Osteoblast (primary cell): ENCODE data around the gene ATG4D. TPM values are rescaled to one million over a fixed set of nuclear protein-coding genes. Genes with fewer than 3 reads are reported as not detected.

Experiments
- DNase-seq: peaks from one replicate; pipeline ENCODE4 v3.0.0; 2011; ENCODE audit warnings: low spot score, mixed read lengths; ENCODE audit not compliant: insufficient read length; ENCODE audit errors: missing footprints
- H2AFZ ChIP-seq: 2 replicates; pipeline ENCODE4 v1.6.0; 2011; ENCODE audit warnings: mild to moderate bottlenecking, low read length
- H3K27ac ChIP-seq: 2 replicates; pipeline ENCODE4 v1.5.1; 2011; ENCODE audit warnings: mild to moderate bottlenecking, low read depth, low read length, moderate library complexity
- H3K27me3 ChIP-seq: 2 replicates; pipeline ENCODE4 v1.6.0; 2012; ENCODE audit warnings: mild to moderate bottlenecking, control low read depth, inconsistent platforms, low read length, moderate library complexity; ENCODE audit not compliant: insufficient read depth
- H3K36me3 ChIP-seq: 2 replicates; pipeline ENCODE4 v1.5.1; 2011; ENCODE audit warnings: mild to moderate bottlenecking, low read length, control low read depth, moderate library complexity; ENCODE audit not compliant: insufficient read depth
- H3K4me1 ChIP-seq: 2 replicates; pipeline ENCODE4 v1.5.1; 2011; ENCODE audit warnings: mild to moderate bottlenecking, low read length, control low read depth, moderate library complexity; ENCODE audit not compliant: insufficient read depth
- H3K4me2 ChIP-seq: 2 replicates; pipeline ENCODE4 v1.6.0; 2011; ENCODE audit warnings: mild to moderate bottlenecking, low read length; ENCODE audit not compliant: insufficient read depth
- H3K4me3 ChIP-seq: fragments of 200-600 bp; sonication (generic); 3 replicates; pipeline ENCODE4 v1.5.1; 2012; ENCODE audit warnings: mild to moderate bottlenecking, low read length, inconsistent platforms; ENCODE audit not compliant: insufficient read depth
- H3K79me2 ChIP-seq: 2 replicates; pipeline ENCODE4 v1.6.0; 2012; ENCODE audit warnings: mild to moderate bottlenecking, low read length, control low read depth, inconsistent platforms; ENCODE audit not compliant: insufficient read depth
- H3K9me3 ChIP-seq: 2 replicates; pipeline ENCODE4 v1.5.1; 2011; ENCODE audit warnings: low read depth, low read length, control low read depth
- H4K20me1 ChIP-seq: 2 replicates; pipeline ENCODE4 v1.6.0; 2012; ENCODE audit warnings: mild to moderate bottlenecking, low read length, control low read depth; ENCODE audit not compliant: insufficient read depth
- total RNA-seq: library from RNA; depleted of rRNA; stranded (reverse); fragments of >200 nt; gene quantifications from 2 replicates; pipeline ENCODE4 v1.2.3, GENCODE V29; 2012
- TF ChIP-seq, protein P1 (sequence below): IDR thresholded peaks from 2 replicates; pipeline ENCODE4 v1.5.1; 2011; ENCODE audit warnings: mild to moderate bottlenecking, low read depth, low read length, moderate library complexity; ENCODE audit errors: extremely low read depth

Gene ATG4D
- total RNA-seq, 1 donor: 11.6 TPM

GRCh38 chr19:10517361-10517759, 26.3 kb upstream of the ATG4D start, which contains the start of gene S1PR5:
Gene S1PR5 (minus strand): TSS chr19:10517447. CDS start chr19:10515011, 2,436 bp downstream.
- H3K27ac ChIP-seq: no peak within 1 kb of the TSS
- no peaks in the 10 kb centered on the region for H4K20me1 ChIP-seq
- peak; percentile 89 for DNase-seq
- H3K4me2 ChIP-seq: peak within 1 kb of the TSS; percentile 86
- TF ChIP-seq, protein P1, sequence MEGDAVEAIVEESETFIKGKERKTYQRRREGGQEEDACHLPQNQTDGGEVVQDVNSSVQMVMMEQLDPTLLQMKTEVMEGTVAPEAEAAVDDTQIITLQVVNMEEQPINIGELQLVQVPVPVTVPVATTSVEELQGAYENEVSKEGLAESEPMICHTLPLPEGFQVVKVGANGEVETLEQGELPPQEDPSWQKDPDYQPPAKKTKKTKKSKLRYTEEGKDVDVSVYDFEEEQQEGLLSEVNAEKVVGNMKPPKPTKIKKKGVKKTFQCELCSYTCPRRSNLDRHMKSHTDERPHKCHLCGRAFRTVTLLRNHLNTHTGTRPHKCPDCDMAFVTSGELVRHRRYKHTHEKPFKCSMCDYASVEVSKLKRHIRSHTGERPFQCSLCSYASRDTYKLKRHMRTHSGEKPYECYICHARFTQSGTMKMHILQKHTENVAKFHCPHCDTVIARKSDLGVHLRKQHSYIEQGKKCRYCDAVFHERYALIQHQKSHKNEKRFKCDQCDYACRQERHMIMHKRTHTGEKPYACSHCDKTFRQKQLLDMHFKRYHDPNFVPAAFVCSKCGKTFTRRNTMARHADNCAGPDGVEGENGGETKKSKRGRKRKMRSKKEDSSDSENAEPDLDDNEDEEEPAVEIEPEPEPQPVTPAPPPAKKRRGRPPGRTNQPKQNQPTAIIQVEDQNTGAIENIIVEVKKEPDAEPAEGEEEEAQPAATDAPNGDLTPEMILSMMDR: no peak
- peak within 1 kb of the TSS; percentile 70 for H2AFZ ChIP-seq
- H3K27me3 ChIP-seq: peaks cover 34% of the 10 kb centered on the region
- H3K36me3 ChIP-seq: no peaks in the 10 kb centered on the region
- H3K4me3 ChIP-seq: peak within 1 kb of the TSS; percentile 67
- peaks cover 18% of the 10 kb centered on the region for H3K4me1 ChIP-seq
- no peaks in the 10 kb centered on the region for H3K79me2 ChIP-seq
- no peaks in the 10 kb centered on the region for H3K9me3 ChIP-seq

DNA sequence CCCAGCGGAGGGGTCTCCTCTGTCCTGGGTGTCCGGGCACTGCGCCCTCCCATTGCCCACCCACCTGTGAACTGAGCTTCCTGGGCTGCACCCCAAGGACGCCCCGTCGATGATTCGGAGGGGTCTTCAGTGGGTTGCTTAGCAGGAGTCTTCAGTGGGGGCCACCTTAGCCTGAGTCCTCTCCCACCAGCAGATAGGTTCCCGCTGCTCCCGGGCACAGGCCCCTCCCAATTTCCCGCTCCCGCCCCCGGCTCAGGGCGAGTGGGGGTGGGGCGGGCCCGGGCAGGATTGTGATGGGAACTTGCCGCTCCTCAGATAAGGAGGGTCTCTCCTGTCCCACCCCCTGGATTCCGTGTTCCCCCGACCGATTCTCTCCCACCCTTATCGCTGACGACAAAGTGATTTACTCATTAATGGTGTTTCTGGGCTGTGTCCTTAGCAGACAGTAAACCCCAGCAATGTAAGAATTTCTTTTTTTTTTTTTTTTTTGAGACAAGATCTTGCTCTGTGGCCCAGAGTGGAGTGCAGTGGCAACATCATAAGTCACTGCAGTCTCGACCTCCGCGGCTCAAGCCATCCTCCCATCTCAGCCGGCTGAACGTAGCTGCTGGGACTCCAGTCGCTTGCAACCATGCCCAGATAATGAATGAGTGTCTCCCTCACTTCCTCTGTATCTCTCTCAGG, 25.8 kb upstream of the ATG4D start:
- TF ChIP-seq, protein P1: no peak
- DNase-seq: peak; percentile 94
- no peak overlapping the region for H3K27ac ChIP-seq
- H3K4me1 ChIP-seq: peaks cover 18% of the 10 kb centered on the region
- peak overlapping the region; percentile 67 for H3K4me3 ChIP-seq
- H3K36me3 ChIP-seq: no peaks in the 10 kb centered on the region
- H3K4me2 ChIP-seq: peak overlapping the region; percentile 86
- H4K20me1 ChIP-seq: no peaks in the 10 kb centered on the region
- H2AFZ ChIP-seq: peak overlapping the region; percentile 70
- H3K79me2 ChIP-seq: no peaks in the 10 kb centered on the region
- H3K27me3 ChIP-seq: peaks cover 33% of the 10 kb centered on the region
- H3K9me3 ChIP-seq: no peaks in the 10 kb centered on the region

DNA sequence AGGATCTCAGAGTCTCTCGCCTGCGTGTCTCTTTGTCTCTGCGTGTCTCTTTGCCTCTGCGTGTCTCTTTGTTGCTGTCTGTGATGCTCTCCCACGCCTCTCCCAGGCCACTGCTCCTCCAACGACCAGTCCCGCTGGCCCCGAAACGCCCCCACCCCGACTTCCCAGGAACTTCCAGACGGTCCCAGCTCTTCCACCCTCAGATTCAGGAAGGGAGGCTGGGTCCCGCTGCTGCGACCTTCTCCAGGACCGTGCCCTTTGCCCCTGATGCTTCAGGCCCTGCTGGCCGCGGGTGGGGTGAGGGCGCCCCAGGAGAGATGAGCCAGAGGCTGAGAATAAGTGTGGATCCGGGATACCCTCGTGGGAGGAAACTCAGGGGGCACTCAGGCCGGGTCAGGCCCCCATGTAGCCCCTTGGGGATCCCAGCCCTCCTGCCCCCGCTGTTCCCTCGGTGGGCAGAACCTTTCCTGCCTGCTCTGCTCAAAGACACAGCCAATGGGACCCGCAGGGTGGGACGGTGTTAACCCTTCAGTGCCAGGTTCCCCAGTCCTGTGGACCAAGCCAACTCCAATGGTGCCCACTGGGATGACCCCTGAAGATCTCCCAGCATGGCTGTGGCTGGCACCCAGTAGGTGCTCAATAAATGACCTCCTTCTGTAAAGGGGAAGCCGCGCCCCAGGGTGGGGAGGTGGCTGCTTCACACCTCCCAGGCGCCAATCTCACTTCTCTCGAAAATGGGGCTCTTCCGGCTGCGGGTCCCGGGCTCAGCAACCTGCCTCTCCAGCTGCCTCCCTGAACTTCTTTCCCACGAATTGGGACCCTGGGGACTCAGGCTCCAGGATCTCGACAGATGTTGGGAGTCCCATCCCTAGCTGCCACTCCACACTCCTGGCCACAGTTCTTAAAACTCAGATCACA, 25.0 kb upstream of the ATG4D start:
- Histone ChIP-seq H3K79me2 (no peaks in the 10 kb centered on the region), H3K36me3 (no peaks in the 10 kb centered on the region), H2AFZ (peak overlapping the region; percentile 70), H3K27ac (no peak overlapping the region), H3K27me3 (peaks cover 30% of the 10 kb centered on the region), H3K4me3 (peak overlapping the region; percentile 67), H3K9me3 (no peaks in the 10 kb centered on the region), H4K20me1 (no peaks in the 10 kb centered on the region), H3K4me1 (peaks cover 18% of the 10 kb centered on the region), H3K4me2 (peak overlapping the region; percentile 86)
- TF ChIP-seq, protein P1: no peak
- peak; percentile 89 for DNase-seq

DNA sequence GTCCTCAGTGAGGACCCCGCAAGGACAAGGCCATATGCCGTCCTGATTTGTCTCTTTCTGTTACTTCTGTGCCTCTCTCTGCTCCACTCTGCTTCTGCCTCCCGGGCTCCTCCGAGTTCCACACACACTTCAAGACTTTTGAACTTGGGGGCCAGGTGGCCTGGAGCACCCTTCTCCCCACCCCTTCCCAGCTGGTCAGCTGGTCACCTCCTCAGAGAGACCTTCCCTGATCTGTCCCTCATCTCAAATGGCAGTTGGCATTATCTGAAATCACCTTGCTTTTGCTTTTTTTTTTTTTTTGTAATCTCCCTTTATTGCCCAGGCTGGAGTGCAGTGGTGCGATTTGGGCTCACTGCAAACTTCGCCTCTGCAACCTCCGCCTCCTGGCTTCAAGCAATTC, 24.3 kb upstream of the ATG4D start:
- Histone ChIP-seq H2AFZ (no peak overlapping the region), H3K27me3 (peaks cover 24% of the 10 kb centered on the region), H3K36me3 (no peaks in the 10 kb centered on the region)

More for the DNA sequence above, 24.3 kb upstream of the ATG4D start:
- H3K4me1 ChIP-seq: peaks cover 18% of the 10 kb centered on the region
- H3K27ac ChIP-seq: no peak overlapping the region
- no peaks in the 10 kb centered on the region for H4K20me1 ChIP-seq
- H3K4me3 ChIP-seq: no peak overlapping the region
- DNase-seq: no peak
- no peaks in the 10 kb centered on the region for H3K79me2 ChIP-seq
- no peaks in the 10 kb centered on the region for H3K9me3 ChIP-seq
- no peak overlapping the region for H3K4me2 ChIP-seq
- TF ChIP-seq, protein P1: no peak
